ENCODE measurements around the gene RNF44.

Gene RNF44

GRCh38 chr5:176536902-176537553, at the start of gene RNF44:
Gene RNF44, minus strand, starts transcription at chr5:176537402. Its CDS starts 4,930 bp downstream, at chr5:176532472.
- intact Hi-C loops (cut with DNase I), result loop anchor here (10.0 kb wide), 1 partner anchor 122 kb away; the partner anchor contains the start of gene CLTB
- DNase-seq, result peak; percentile 98 to 100 (median 99)

- DNase-seq, result no peak
- intact Hi-C loops (cut with DNase I), result no loop called here
Measured at GRCh38 chr5:176583076-176583475, 45.9 kb upstream of the RNF44 start.

GRCh38 chr5:176581361-176581760, 44.2 kb upstream of the RNF44 start:
- intact Hi-C loops (cut with DNase I), result no loop called here
- no peak for DNase-seq

DNA sequence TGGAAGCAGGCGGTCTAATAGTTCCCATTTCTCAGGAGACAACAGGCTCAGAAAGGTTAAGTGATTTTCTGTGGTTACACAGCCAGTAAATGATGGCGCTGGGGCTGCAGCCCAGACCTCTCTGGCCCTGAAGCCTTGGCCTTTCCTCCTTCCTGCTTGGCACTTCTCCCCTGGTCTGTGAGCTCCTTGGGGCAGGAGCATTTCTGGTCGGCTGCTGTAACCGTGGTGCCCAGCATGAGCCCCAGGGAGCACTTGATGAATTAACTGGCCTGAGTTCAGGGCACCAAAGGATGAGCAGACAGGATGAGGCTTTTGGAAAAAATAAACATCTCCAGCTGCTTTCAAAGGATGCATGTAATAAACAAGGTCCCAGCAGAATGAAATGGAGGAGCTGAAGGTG, 42.1 kb upstream of the RNF44 start:
- intact Hi-C loops (cut with DNase I), result no loop called here
- no peak for DNase-seq

DNA sequence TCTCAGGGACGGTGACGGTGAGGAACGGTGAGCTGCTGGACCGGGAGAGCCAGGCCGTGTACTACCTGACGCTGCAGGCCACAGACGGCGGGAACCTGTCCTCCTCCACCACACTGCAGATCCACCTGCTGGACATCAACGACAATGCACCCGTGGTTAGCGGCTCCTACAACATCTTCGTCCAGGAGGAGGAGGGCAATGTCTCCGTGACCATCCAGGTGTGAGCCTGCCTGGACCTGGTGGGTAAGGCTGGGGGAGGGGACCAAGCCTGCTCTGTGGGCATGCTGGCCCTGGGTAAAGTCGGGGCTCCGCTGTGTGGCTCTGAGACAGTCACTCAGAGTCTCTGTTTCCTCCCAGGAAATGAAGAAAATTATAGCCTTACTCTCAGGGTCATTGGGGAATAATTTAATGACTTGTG, 41.2 kb upstream of the RNF44 start:
- no peak for DNase-seq
- intact Hi-C loops (cut with DNase I), result no loop called here

DNA sequence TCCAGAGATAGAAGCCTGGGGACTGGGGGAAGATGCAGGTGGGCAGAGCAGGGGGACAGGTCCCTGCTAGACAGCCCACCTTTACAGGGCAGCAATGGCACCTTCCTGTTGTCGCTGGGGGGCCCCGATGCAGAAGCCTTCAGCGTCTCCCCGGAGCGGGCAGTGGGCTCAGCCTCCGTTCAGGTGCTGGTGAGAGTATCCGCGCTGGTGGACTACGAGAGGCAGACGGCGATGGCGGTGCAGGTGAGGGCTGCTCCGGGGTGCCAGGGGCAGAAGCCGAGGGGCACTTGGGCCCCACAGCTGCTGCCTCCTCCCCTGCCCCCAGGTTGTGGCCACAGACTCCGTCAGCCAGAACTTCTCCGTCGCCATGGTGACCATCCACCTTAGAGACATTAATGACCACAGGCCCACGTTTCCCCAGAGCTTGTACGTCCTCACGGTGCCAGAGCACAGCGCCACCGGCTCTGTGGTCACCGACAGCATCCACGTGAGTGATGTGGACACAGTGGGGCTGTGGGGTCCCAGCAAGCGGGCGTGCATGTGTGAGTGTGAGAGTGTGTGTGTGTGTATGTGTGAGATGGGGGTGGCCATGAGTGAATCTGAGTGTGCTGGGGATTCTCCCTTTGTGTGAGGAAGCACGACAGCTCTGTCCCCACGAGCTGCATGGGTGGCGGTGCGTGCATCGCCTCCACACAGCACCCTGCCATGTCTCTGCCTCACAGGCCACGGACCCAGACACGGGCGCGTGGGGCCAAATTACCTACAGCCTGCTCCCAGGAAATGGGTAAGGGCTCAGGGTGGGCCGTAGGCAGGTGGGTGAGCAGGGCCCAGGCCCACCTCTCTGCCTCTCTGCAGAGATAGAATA, 40.3 kb upstream of the RNF44 start:
- no peak for DNase-seq
- intact Hi-C loops (cut with DNase I), result no loop called here

DNA sequence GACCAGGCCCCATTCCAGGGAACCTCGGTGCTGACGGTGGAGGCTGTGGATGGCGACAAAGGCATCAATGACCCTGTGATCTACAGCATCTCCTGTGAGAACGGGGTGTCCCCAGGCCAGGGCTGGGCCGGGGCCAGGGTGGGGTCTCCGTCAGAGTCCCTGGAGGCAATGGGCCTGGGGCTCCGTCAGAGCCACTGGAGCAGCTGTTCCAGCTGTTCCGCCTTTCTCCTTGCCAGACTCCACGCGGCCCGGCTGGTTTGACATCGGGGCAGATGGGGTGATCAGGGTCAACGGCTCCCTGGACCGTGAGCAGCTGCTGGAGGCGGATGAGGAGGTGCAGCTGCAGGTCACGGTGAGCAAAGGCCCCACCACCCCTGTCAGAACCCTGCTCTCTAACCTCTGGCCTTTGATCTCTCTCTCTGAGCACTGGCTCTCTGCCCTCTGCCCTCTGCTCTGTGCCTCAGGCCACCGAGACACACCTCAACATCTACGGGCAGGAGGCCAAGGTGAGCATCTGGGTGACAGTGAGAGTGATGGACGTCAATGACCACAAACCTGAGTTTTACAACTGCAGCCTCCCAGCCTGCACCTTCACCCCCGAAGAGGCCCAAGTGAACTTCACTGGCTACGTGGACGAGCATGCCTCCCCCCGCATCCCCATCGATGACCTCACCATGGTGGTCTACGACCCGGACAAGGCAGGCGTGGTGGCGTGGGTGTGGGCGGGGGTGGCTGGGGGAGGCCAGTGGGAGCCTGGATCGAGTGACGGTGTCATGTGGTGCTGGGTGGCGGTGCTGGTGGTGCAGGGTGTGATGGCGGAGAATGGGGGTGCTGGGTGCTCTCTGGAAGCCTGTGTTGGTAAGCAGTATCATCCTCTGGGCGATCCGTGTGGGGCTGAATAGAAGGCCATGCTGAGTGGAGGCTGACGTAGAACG, 38.6 kb upstream of the RNF44 start:
- intact Hi-C loops (cut with DNase I), result no loop called here
- DNase-seq, result no peak

DNA sequence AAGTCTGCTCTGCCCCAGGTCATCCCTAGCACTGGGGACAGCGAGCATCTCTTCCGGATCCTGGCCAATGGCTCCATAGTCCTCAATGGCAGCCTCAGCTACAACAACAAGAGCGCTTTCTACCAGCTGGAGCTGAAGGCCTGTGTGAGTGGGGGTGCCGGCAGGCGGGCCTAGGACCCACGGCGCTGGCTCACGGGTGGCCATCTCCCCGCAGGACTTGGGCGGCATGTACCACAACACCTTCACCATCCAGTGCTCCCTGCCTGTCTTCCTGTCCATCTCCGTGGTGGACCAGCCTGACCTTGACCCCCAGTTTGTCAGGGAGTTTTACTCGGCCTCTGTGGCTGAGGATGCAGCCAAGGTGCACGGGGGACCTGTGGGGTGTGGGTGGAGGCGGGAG, 37.9 kb upstream of the RNF44 start:
- no peak for DNase-seq
- intact Hi-C loops (cut with DNase I), result no loop called here

DNA sequence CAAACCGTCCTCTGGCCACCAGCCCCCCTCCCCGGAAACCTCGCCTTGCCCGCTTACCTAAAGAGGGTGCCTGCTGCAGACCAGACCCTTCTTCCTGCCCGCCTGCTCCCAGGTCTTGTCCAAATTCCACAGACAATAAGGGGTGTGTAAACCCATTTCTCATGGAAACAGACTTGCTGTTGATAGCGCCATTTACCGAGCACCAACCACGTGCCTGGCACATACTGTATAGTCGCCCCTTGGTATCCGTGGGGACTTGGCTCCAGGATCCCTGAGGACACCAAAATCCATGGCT, 37.0 kb upstream of the RNF44 start:
- no peak for DNase-seq
- intact Hi-C loops (cut with DNase I), result no loop called here

GRCh38 chr5:176573564-176574296, 36.5 kb upstream of the RNF44 start:
- DNase-seq, result peak; percentile 59 to 93 (median 82)
- intact Hi-C loops (cut with DNase I), result no loop called here

DNA sequence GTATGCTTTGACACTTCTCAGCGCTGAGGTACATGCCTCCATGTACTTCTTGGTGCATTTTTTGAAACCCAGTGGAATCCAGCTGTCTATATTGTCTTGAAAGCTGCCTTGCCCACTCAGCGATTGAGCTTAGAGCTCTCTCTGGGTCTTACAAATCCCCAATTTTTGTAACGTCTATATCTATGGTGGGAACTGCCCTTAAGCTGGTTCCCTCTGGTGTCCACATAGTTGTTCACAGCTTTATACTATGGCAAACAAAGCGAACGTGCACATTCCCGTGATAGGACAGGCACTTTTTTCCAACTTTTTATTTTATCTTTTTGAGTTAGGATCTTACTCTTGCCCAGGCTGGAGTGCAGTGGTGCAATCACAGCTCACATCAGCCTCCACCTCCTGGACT, 32.8 kb upstream of the RNF44 start:
- no peak for DNase-seq
- intact Hi-C loops (cut with DNase I), result no loop called here

DNA sequence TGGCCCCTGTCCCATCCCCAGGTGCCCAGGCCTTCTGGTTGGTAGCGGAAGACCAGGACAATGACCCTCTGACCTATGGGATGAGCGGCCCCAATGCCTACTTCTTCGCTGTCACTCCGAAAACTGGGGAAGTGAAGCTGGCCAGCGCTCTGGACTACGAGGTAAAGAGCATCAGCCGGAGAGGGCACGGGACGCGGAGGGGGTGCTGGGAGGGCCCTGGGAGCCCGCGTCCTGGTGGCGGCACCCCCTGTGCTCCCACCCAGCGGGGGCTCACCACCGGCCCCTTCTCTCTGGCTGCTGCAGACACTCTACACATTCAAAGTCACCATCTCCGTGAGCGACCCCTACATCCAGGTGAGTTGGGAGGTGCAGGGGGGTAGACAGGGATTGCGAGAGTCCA, 31.5 kb upstream of the RNF44 start:
- intact Hi-C loops (cut with DNase I), result no loop called here

DNA sequence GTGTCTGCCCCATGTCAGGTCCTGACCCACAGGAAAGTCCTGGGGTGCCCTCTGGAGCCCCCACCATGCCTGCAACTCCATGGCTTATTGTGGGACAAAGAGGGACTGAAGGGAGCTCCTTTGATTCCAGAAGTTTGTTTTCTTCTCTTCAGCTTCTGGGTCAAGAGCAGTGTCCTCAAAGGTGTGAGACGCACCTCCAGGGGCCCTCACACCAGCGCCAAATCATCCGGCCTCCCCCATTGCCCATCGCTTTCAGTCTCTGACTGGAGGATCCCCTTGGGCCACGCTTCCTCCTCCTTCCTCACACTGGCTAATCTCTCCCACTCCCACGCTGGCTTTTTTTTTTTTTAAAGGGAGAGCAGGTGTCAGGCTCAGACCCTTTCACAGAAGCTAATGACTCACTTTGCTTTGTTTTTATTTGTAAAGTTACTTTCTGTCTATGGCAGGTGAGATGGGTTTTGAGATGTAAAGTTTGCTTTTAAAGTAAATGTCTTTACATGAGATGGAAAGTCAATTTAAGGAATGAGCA, 28.6 kb upstream of the RNF44 start:
- intact Hi-C loops (cut with DNase I), result no loop called here
- DNase-seq, result no peak

More for the DNA sequence above, 31.5 kb upstream of the RNF44 start:
- no peak for DNase-seq

DNA sequence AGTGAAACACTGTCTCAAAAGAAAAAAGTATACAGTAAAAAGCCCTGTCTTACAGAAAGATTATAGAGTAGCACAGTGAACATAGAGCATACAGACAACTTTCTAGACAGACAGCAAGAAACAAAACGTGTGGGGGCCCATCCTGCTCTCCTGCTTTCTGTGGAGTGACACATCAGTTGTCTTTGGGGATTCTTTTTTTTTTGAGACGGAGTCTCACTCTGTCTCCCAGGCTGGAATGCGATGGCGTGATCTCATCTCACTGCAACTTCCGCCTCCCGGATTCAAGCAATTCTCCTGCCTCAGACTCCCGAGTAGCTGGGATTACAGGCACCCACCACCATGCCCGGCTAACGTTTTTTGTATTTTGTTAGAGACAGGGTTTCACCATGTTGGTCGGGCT, 26.8 kb upstream of the RNF44 start:
- intact Hi-C loops (cut with DNase I), result no loop called here

DNA sequence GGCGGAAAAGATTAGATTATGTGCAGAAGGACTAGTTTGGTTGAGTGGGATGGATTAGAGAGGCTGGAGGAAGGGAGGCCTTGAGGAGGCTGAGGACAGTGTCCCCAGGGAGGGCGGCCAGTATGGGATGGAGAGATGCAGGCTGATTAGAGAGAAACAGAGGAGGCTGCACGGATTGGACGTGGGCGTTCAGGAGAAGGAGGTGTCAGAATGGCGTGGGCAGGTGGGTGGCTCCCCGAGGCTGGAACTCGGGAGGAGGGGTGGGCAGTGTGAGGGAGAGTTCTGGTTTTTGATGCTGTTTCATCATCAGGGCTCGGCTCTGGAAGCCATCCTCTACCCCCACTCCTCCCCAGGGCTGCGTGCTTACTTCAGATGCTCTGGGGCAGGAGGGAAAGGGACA, 25.0 kb upstream of the RNF44 start:
- intact Hi-C loops (cut with DNase I), result no loop called here
- DNase-seq, result peak in 2 of 42 donors; percentile 22 to 27

More for the DNA sequence above, 26.8 kb upstream of the RNF44 start:
- no peak for DNase-seq

GRCh38 chr5:176561259-176561658, 24.1 kb upstream of the RNF44 start:
- intact Hi-C loops (cut with DNase I), result no loop called here
- DNase-seq, result no peak

GRCh38 chr5:176560364-176560763, 23.2 kb upstream of the RNF44 start:
- intact Hi-C loops (cut with DNase I), result no loop called here
- peak in 1 of 42 donors; percentile 24 for DNase-seq

- intact Hi-C loops (cut with DNase I), result no loop called here
- DNase-seq, result no peak
Measured at GRCh38 chr5:176559683-176560082, 22.5 kb upstream of the RNF44 start.

DNA sequence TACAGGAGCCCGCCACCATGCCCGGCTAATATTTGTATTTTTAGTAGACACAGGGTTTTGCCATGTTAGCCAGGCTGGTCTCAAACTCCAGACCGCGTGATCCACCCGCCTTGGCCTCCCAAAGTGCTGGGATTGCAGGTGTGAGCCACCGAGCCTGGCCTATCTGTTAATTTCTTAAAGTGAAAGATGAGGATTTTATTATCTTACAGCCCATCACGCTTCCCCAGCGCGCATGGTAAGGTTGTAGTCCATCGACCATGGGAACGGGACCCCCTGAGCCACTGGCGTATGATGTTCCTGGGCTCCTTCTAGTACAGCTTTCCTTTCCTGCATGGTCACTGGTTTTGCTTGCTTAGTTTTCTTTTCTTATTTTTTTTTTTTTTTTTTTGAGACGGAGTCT, 20.6 kb upstream of the RNF44 start:
- intact Hi-C loops (cut with DNase I), result no loop called here
- DNase-seq, result no peak

All from head of caudate nucleus (tissue), 42 donors.